ENCODE results near the gene ORM2.
"Not testable (repeated sequence)": the region's sequence is repeated elsewhere in the genome, so short reads cannot be mapped to it uniquely, and the experiment has no call there.

ORM2 gene

DNA sequence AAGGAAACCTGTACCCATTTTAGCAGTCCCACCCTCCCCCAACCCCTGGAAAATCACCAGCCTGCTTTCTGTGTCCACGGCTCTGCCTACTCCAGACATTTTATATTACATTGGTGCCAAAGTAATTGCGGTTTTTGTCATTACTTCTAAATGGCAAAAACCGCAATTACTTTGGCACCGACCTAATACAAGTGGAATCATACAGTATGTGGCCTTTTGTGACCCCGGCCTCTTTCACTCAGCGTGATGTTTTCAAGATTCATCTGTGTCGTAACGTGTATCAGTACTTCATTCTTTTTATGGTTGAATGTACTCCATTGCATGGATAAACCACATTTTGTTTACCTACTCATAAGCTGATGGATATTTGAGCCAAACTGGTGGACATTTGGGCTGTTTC lies 16.5 kb upstream of the ORM2 start:
- FAIRE-seq: no peak
- no peak for DNase-seq (ENCODE audit: low spot score)

DNA sequence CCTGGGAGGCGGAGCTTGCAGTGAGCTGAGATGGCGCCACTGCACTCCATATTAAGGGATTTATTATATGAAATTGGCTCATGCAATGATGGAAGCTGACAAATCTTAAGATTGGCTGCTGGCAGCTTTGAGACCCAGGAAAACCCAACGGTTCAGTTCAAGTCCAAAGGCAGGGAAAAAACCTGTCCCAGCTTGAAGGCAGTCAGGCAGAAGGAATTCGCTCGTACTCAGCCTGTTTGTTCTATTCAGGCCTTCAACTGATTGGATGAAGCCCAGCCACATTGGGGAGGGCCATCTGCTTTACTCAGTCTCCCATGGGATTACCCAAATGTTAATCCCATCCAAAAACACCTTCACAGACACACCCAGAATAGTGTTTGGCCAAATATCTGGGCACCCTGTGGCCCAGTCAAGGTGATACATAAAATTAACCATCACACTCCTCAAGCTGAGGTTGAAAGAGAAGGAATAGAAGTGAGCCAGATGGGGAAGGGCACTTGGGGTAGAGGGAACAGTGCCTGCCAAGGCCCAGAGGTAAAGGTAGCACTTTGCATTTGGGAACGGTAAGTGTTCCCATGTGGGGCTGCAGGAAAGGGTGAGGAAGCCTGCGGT lies 15.3 kb upstream of the ORM2 start:
- FAIRE-seq: no peak
- no peak for DNase-seq (ENCODE audit: low spot score)

DNA sequence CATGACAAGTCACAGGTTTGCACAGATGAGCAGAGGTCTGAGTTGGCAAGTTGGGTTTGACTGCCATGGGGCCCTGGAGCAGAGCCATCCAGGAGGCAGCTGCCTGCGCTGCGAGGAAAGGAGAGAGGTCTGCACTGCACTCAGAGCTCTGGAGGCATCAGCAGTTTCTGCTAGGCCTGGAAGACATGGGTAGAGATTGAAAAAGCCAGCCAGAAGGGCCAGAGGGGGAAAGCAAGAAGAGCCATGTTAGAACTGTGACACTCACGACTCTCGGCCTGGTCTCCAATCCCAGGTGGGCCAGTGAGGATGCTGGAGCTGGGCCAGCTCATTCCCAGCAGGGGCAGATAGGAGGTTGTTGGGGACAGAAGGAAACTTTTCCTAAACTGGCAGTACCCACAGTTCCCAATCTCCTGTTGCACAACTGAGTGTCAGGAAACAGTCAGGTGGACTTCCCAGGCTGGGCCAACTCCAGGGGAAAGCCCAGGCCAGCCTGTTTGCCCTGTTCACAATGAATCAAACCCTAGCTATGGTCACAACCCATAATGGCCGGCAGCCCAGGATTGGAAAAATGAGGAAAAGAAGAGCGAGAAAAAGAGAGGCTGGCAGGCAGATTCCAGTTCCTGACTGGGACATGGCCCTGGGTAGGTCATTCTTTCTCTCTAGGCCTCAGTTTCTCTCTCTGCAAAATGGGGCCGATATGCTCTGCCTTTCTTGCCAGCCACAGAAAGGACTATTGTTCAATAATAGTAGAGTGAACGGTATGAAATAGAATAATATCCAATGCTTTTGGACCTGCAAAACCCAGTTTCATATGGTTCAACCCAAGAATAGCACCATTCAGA lies 14.6 kb upstream of the ORM2 start:
- DNase-seq (ENCODE audit: low spot score) (no peak), FAIRE-seq (no peak)

DNA sequence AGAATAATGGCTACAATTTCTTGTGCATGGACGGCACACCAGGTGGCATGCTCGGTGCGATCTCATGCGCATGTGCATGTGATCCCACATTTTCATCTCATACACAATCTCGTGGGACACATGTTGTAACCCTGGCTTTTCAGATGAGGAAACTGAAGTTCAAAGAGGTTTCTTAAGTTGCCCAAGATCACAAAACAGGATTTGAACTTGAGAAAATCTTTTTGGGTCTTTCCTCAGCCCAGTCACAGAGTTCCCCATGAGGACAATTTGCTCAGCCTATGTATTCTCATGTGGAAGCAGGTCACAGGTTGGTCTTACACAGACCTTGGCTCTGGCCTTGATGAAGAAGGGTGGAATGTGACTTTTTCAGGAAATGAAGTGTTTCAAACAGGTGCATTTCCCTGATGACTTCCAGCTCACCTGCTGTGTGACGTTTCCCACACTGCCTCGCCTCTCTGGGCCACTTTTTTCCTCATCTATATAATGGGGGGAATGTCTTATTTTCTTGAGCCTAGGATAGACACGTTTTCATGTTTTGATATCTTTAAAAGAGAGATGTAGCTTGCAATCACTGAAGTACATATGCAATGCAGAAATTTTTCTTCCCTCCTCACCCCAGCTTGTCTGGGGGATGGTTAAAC lies 13.8 kb upstream of the ORM2 start:
- DNase-seq (ENCODE audit: low spot score) (no peak), FAIRE-seq (no peak)

DNA sequence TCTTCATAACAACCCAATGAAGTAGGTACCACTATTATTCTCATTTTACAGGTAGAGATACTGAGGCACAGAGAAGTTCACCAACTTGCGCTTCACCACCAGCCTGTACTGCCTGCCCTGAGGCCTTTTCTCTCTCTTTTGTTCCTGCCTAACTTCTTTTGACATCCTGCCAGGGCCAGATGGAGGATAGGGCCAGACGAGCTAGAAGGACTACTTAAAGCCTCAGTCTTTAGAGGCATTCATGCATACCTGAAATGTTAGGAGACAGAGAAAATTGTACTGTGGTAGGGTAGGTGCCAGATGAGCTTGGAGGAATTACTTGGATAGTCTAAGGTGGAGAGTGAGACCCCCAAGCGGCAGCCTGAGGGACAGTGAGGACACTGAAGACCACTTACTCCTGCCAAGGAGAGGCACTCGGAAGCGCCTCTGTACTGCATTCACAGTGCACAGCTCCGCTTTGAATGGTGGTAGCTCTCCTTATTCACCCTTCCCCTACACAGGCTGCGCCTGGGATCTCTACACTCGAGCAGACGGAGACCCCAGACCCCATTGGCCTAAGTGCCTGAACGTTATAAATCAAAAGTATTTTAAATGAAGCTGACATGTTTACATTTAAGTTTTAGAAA lies 13.0 kb upstream of the ORM2 start:
- DNase-seq (ENCODE audit: low spot score) (no peak), FAIRE-seq (no peak)

DNA sequence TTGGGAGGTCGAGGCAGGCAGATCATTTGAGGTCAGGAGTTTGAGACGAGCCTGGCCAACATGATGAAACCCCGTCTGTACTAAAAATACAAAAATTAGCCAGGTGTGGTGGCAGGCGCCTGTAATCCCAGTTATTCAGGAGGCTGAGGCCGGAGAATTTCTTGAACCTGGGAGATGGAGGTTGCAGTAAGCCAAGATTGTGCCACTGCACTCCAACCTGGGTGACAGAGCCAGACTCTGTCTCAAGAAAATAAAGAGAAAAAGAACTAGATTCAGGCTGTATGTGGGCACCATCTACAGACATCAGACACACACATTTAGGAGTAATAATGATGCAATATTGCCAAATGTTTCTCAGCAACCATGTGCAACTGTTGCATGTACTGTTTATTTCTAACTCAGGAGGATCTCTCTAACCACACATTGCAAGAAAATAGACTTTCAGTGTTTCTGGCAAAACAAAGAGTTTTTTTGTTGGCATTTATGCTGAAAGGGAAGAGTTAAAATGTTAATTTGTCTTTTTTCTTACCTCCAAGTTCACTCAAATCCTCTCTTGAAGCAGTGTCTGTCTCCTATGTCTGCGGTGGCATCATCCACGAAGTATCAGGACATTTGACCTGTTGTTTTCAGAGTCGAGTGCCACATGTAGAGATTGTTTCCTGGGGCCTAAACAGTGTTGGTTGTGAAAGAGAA lies 11.9 kb upstream of the ORM2 start:
- DNase-seq (ENCODE audit: low spot score): no peak
- no peak for FAIRE-seq

DNA sequence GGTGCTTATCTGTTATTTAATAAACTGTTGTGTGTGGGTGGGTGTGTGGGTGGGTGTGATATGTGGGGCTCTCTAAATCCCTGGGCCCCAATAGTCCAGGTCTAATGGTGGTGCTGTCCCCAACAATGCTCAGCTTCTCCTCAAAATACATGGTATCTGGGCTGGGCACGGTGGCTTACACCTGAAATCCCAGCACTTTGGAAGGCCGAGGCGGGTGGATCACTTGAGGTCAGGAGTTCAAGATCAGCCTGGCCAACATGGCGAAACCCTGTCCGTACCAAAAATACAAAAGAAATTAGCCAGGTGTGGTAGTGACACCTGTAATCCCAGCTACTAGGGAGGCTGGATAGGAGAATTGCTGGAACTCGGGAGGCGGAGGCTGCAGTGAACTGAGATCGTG lies 11.3 kb upstream of the ORM2 start:
- DNase-seq (ENCODE audit: low spot score) (no peak), FAIRE-seq (no peak)

DNA sequence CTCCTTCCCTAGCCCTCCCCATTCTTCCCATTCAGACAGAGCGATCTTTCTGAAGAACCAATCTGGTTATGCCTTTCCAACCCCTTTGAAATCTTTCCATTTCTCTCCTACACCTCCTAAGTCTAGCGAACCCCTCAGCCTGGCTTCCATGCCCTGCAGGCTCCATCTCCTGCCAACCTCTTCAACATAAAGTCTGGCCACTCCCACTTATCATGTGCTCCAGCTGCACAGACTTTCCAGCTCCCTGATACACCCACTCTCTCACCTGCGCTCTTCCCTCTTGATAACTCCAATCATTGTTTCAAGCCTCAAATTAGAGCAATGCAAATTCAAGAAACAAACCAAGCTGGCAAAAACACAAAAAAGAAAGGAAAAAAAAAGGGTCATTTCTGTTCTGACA lies 10.5 kb upstream of the ORM2 start:
- FAIRE-seq (no peak), DNase-seq (ENCODE audit: low spot score) (no peak)

DNA sequence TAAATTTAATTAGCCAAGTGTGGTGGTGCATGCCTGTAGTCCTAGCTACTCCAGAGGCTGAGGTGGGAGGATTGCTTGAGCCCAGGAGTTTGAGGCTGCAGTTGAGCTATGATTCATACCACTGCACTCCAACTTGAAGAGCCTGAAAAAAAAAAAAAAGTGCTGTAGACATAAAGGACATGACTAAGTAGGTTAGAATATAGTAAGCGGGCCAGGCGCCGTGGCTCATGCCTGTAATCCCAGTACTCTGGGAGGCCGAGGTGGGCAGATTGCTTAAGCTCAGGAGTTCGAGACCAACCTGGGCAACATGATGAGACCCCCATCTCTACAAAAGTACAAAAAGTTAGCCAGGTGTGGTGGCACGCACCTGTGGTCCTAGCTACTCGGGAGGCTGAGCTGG lies 9.0 kb upstream of the ORM2 start:
- FAIRE-seq; DNase-seq (ENCODE audit: low spot score): not testable (repeated sequence)

DNA sequence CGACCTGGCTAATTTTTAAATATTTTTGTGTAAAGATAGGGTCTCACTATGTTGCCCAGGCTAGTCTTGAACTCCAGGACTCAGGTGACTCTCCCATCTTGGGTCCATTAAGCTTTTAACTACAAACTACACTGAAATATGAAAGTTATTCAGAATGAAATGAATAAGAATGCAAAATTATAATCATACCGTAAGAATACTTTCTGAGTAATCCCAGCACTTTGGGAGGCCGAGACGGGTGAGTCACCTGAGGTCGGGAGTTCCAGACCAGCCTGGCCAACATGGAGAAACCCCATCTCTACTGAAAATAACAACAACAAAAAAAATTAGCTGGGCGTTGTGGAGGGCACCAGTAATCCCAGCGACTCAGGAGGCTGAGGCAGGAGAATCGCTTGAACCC lies 7.9 kb upstream of the ORM2 start:
- no peak for DNase-seq (ENCODE audit: low spot score)
- no peak for FAIRE-seq

DNA sequence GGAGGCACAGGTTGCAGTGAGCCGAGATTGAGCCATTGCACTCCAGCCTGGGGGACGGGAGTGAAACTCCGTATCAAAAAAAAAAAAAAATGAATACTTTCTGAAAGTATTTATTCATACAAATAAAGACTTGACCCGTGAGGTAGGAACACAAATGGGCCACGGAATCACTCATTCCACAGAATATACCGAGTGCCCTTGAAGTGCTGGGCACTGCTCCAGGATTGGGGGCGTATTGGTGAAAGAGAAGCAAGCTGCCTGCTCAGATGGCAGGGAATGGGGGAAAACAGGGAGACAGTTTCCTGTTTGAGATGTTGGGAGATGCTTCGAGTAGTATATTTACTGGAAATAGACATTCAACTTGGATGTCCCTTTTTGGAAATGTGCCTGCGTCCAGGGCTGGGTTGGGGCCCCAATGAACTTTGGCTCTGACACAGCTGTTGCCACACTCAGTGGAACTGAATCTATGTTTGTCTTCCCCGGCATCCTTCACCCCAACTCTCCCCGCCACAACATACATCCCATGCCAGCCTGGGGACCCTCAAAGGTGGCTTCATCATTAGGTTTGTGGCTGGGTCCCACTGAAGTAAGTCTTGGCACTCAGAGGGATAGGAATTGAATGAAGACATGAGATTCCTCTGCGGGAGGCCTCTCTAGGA lies 7.4 kb upstream of the ORM2 start:
- not testable (repeated sequence) for DNase-seq (ENCODE audit: low spot score); FAIRE-seq

DNA sequence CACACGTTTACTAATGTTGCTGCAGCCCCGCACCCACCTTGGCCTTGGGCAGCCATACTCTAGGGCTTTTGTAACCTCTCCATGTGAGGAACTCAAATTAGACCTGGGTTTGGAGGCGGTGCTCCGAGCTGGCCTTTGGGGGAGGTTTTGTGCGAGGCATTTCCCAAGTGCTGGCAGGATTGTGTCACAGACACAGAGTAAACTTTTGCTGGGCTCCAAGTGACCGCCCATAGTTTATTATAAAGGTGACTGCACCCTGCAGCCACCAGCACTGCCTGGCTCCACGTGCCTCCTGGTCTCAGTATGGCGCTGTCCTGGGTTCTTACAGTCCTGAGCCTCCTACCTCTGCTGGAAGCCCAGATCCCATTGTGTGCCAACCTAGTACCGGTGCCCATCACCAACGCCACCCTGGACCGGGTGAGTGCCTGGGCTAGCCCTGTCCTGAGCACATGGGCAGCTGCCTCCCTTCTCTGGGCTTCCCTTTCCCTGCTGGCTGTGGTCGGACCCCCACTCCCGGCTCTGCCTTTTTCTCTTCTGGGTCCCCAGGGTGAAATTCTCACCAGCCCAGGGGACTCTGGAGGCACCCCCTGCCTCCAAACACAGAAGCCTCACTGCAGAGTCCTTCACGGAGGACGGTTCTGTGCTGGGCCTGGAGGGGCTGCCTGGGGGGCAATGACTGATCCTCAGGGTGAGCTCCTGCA lies 6.7 kb upstream of the ORM2 start, which contains the start of gene ORM1:
ORM1 (plus strand) TSS at position 268 of the 701 bp plus-strand sequence; CDS start at position 304, 36 bp downstream.
- not testable (repeated sequence) for DNase-seq (ENCODE audit: low spot score); FAIRE-seq

DNA sequence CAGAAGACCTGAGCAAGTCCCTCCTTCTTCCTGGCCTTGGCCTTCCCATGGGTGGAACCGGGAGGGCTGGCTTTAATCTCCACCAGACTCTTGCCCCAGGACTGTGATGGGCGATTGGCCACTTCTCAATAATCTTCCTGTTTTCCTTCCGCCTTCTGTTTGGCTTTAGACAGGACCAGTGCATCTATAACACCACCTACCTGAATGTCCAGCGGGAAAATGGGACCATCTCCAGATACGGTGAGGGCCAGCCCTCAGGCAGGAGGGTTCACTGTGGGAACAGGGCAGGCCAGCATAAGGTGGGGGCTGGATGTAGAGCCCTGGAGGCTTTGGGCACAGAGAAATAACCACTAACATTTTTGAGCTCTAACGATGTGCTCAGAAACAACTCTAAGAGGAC lies 5.8 kb upstream of the ORM2 start:
- DNase-seq (ENCODE audit: low spot score); FAIRE-seq: not testable (repeated sequence)

DNA sequence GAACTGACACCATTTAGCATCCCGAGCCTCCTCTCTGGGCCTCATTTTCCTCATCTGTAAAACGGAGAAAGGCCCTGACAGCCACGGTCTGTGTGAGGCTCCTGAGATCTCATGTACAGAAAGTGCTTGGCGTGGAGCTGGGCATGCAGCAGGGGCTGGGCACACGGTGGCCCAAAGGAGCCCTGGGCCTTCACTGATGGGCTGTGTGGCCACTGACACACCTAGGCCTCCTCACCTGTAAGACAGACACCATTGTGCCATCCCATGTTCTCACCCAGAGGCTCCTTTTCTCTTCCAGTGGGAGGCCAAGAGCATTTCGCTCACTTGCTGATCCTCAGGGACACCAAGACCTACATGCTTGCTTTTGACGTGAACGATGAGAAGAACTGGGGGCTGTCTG lies 5.2 kb upstream of the ORM2 start:
- DNase-seq (ENCODE audit: low spot score) (no peak), FAIRE-seq (no peak)

DNA sequence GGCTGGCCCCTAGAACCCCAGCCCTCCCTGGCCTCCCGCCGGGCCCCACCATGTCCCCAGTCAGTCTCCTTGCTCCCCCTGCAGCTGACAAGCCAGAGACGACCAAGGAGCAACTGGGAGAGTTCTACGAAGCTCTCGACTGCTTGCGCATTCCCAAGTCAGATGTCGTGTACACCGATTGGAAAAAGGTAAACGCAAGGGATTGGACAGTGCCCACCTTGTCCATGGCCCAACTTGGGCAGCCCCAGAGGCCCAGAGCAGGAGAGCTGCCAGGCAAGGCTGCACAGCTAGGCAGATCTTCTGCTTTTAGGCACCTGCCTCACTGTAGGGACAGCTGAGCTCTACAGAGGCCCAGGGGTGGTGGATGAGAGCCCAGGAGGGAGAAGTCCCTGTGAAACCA lies 4.7 kb upstream of the ORM2 start:
- not testable (repeated sequence) for FAIRE-seq; DNase-seq (ENCODE audit: low spot score)

DNA sequence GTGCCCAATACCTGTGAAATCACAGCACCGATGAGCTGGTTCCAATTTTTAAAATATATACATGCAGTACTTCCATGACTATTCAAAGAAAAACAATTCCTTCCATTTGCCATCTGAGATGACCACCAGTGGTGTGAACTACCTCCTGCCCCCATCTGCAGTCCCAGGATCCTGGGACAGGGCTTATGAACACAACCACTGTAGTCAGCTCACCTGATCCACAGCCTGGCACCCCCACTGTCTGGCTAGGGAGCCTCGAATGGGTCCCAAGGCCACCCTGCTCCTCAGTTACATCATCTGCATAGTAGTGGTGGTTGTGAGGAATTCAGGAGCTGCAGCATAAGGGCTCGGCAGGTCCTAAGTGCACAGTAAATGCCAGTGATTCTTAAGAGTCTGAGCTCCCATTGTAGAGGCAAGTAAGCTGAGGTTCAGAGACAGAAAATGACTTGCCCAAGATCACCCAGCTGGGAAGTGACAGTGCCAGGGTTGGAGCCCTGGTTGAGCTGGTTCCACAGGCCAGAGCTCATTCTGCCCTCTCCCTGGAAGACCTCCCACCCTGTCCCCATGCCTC lies 3.9 kb upstream of the ORM2 start:
- not testable (repeated sequence) for FAIRE-seq; DNase-seq (ENCODE audit: low spot score)

DNA sequence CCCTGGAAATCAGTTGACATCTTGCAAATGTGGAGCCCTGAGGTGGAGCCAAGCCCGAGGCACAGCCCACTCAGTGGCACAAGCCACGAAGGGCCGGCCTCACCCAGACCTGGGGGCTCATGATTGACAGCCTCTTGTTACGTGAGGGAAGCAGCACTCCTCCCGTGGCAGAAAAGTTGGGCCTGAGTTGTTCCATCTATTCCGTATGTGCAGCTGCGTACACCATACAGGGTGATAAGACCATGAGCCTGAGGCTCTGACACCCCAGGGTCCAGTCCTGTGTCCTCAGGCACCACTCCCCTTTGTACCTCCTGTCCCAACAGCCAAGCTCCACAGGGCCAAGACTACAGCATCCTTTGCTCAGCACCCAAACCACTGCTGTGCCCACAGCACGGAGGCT lies 1.9 kb upstream of the ORM2 start:
- DNase-seq (ENCODE audit: low spot score): no peak
- no peak for FAIRE-seq

DNA sequence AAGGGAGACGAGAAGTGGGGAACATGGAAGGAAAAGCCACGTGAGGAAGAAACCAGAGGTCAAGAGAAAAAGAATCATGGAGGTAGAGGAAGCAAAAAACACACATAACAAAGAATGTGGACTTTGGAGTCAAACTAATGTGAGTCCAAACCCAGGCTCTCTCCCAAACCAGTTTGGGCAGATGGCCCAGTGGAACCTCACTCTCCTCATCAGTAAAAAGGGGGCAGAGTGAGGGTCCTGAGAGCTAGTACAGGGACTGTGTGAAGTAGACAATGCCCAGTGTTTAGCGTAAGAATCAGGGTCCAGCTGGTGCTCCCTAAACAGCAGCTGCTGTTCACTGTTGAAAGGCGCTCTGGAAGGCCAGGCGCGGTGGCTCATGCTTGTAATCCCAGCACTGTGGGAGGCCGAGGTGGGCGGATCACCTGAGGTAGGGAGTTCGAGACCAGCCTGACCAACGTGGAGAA lies 1.3 kb upstream of the ORM2 start:
- not testable (repeated sequence) for DNase-seq (ENCODE audit: low spot score); FAIRE-seq

DNA sequence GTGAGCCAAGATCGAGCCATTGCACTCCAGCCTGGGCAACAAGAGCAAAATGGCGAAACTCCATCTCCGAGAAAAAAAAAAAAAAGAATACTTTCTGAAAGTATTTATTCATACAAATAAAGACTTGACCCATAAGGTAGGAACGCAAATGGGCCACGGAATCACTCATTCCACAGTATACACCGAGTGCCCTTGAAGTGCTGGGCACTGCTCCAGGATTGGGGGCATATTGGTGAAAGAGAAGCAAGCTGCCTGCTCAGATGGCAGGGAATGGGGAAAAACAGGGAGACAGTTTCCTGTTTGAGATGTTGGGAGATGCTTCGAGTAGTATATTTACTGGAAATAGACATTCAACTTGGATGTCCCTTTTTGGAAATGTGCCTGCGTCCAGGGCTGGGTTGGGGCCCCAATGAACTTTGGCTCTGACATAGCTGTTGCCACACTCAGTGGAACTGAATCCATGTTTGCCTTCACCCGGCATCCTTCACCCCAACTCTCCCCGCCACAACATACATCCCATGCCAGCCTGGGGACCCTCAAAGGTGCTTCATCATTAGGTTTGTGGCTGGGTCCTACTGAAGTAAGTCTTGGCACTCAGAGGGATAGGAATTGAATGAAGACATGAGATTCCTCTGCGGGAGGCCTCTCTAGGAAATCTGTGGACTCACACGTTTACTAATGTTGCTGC lies 588 bp upstream of the ORM2 start:
- not testable (repeated sequence) for FAIRE-seq

More for the DNA sequence above, 588 bp upstream of the ORM2 start:
- DNase-seq (ENCODE audit: low spot score): not testable (repeated sequence)

Measured in urothelium cell line (cell line).